Endodermal cell (in vitro differentiated cells): ENCODE measurements around the gene IP6K3. TPM values are rescaled to one million over a fixed set of nuclear protein-coding genes. Genes with fewer than 3 reads are reported as not detected.

ENCODE experiments used
- DNase-seq: peaks from one replicate; pipeline ENCODE4 v3.0.0-alpha.2; 2017
- H3K27ac ChIP-seq: 2 replicates; pipeline ENCODE4 v1.5.1; 2013; ENCODE audit warnings: mild to moderate bottlenecking, low read depth, low read length, moderate library complexity
- H3K27me3 ChIP-seq: 2 replicates; pipeline ENCODE4 v1.6.1; 2013; ENCODE audit warnings: mild to moderate bottlenecking, low read length, moderate library complexity; ENCODE audit not compliant: insufficient read depth, control insufficient read depth, poor library complexity, severe bottlenecking
- H3K36me3 ChIP-seq: 2 replicates; pipeline ENCODE4 v1.7.0; 2013; ENCODE audit warnings: mild to moderate bottlenecking, low read length, moderate library complexity; ENCODE audit not compliant: control insufficient read depth, insufficient read depth
- H3K4me1 ChIP-seq: one replicate; pipeline ENCODE4 v1.7.0; 2013; ENCODE audit warnings: low read length; ENCODE audit not compliant: control insufficient read depth, insufficient read depth
- H3K4me3 ChIP-seq: 2 replicates; pipeline ENCODE4 v1.5.1; 2013; ENCODE audit warnings: mild to moderate bottlenecking, low read length, moderate library complexity
- H3K9ac ChIP-seq: 2 replicates; pipeline ENCODE4 v1.6.1; 2013; ENCODE audit warnings: mild to moderate bottlenecking, low read length, moderate library complexity; ENCODE audit not compliant: poor library complexity, severe bottlenecking; ENCODE audit errors: extremely low read depth
- H3K9me3 ChIP-seq: 2 replicates; pipeline ENCODE4 v1.6.1; 2013; ENCODE audit warnings: mild to moderate bottlenecking, low read length, moderate library complexity; ENCODE audit not compliant: control insufficient read depth
- H3K27ac Mint-ChIP-seq: 2 replicates; pipeline ENCODE4 v1.8.0; 2020; ENCODE audit warnings: mixed read lengths
- H3K27me3 Mint-ChIP-seq: 2 replicates; pipeline ENCODE4 v1.8.0; 2021; ENCODE audit warnings: mild to moderate bottlenecking, mixed read lengths; ENCODE audit not compliant: insufficient read depth
- H3K36me3 Mint-ChIP-seq: 2 replicates; pipeline ENCODE4 v1.8.0; 2020; ENCODE audit warnings: low read depth, mixed read lengths
- H3K4me1 Mint-ChIP-seq: 2 replicates; pipeline ENCODE4 v1.8.0; 2020; ENCODE audit warnings: mixed read lengths
- H3K4me3 Mint-ChIP-seq: 2 replicates; pipeline ENCODE4 v1.8.0; 2020; ENCODE audit warnings: mild to moderate bottlenecking, moderate library complexity, mixed read lengths
- H3K9me3 Mint-ChIP-seq: 2 replicates; pipeline ENCODE4 v1.8.0; 2020; ENCODE audit warnings: mild to moderate bottlenecking, mixed read lengths
- WGBS, 2 experiments: methylation state at CpG; one replicate each; pipeline versions ENCODE4 v1.1.5 to v1.1.7; 2013; ENCODE audit warnings: missing lambda C conversion rate in 2 of 2, mixed read lengths in 1 of 2; ENCODE audit not compliant: insufficient coverage in 1 of 2, insufficient read length in 1 of 2; 5-methylcytosine and 5-hydroxymethylcytosine counted together
- total RNA-seq, 2 donors: library from RNA; stranded (reverse); fragmentation: NEBNext Ultra II Directional in 1 of 2; extraction: Animal tissue kit (Norgen Biotek cat#: 25700) in 1 of 2; gene quantifications; 2 replicates in 1 of 2; 3 replicates in 1 of 2; pipeline ENCODE4 v1.2.1, GENCODE V29; 2021
- TF ChIP-seq, protein P1 (sequence below): fragments of 200-600 bp; sonication (generic); conservative IDR thresholded peaks from 2 replicates; pipeline ENCODE4 v1.5.0; 2021; ENCODE audit warnings: antibody characterized with exemption, mild to moderate bottlenecking

The IP6K3 gene
- total RNA-seq, 2 donors from 2014 or later: not detected

DNA sequence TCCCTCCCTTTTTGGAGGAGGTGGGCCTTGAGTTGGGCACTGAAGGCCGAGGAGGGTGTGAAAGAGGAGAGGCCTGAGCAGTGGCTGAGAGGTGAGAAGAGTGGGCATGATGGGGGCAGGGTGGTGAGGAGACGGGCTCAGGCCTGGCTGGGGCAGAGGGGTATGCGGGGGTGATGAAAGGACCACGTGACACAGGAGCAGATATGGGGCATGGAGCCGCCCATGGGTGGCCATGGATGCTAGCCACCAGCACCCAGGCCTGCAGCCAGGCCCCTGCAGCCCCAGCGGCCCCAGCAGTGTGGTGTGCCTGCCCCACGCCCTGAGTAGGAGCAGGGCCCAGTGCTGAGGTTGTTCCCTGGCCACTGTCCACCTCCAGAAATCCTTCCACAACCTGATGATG lies 61.7 kb downstream of the IP6K3 start:
- Mint-ChIP-seq H3K36me3 (peaks cover 55% of the 10 kb centered on the region), H3K9me3 (no peaks in the 10 kb centered on the region), H3K4me3 (no peak overlapping the region), H3K4me1 (no peaks in the 10 kb centered on the region), H3K27me3 (no peaks in the 10 kb centered on the region), H3K27ac (no peak overlapping the region)
- 84 to 100% methylated on average over 4 to 7 of the region's 7 CpGs for WGBS, 2 experiments
- no peaks in the 10 kb centered on the region for H3K36me3 ChIP-seq
- no peak overlapping the region for H3K27ac ChIP-seq
- no peak overlapping the region for H3K4me3 ChIP-seq
- no peaks in the 10 kb centered on the region for H3K9me3 ChIP-seq
- TF ChIP-seq, protein P1, sequence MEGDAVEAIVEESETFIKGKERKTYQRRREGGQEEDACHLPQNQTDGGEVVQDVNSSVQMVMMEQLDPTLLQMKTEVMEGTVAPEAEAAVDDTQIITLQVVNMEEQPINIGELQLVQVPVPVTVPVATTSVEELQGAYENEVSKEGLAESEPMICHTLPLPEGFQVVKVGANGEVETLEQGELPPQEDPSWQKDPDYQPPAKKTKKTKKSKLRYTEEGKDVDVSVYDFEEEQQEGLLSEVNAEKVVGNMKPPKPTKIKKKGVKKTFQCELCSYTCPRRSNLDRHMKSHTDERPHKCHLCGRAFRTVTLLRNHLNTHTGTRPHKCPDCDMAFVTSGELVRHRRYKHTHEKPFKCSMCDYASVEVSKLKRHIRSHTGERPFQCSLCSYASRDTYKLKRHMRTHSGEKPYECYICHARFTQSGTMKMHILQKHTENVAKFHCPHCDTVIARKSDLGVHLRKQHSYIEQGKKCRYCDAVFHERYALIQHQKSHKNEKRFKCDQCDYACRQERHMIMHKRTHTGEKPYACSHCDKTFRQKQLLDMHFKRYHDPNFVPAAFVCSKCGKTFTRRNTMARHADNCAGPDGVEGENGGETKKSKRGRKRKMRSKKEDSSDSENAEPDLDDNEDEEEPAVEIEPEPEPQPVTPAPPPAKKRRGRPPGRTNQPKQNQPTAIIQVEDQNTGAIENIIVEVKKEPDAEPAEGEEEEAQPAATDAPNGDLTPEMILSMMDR: no peak
- no peak for DNase-seq
- H3K27me3 ChIP-seq: no peaks in the 10 kb centered on the region
- no peaks in the 10 kb centered on the region for H3K4me1 ChIP-seq
- H3K9ac ChIP-seq: no peak overlapping the region

DNA sequence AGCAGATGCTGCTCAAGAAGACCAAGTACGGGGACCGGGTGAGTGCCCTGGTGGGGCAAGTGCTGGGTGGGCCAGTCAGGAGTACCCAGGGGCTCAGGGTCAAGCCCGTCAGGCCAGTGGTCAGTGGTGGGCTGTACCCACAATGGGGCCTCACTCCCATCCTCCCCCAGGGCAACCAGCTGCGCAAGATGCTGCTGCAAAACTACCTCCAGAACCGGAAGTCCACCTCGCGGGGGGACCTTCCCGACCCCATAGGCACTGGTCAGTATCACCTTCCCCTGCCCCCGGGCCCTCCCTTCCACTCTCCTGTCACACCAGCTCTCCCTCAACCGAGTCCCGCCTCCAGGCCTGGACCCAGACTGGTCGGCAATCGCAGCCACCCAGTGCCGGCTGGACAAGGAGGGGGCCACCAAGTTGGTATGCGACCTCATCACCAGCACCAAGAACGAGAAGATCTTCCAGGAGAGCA lies 62.2 kb downstream of the IP6K3 start:
- no peak overlapping the region for H3K4me3 Mint-ChIP-seq
- no peak overlapping the region for H3K9ac ChIP-seq
- H3K36me3 Mint-ChIP-seq: peaks cover 57% of the 10 kb centered on the region
- TF ChIP-seq, protein P1: no peak
- no peak for DNase-seq
- WGBS, 2 experiments: 92 to 95% methylated on average over 7 to 16 of the region's 16 CpGs
- no peaks in the 10 kb centered on the region for H3K4me1 ChIP-seq
- H3K9me3 Mint-ChIP-seq: no peaks in the 10 kb centered on the region
- no peak overlapping the region for H3K27ac ChIP-seq
- no peaks in the 10 kb centered on the region for H3K4me1 Mint-ChIP-seq
- no peaks in the 10 kb centered on the region for H3K27me3 ChIP-seq
- H3K4me3 ChIP-seq: no peak overlapping the region
- H3K27me3 Mint-ChIP-seq: no peaks in the 10 kb centered on the region
- no peaks in the 10 kb centered on the region for H3K36me3 ChIP-seq
- no peak overlapping the region for H3K27ac Mint-ChIP-seq
- no peaks in the 10 kb centered on the region for H3K9me3 ChIP-seq

DNA sequence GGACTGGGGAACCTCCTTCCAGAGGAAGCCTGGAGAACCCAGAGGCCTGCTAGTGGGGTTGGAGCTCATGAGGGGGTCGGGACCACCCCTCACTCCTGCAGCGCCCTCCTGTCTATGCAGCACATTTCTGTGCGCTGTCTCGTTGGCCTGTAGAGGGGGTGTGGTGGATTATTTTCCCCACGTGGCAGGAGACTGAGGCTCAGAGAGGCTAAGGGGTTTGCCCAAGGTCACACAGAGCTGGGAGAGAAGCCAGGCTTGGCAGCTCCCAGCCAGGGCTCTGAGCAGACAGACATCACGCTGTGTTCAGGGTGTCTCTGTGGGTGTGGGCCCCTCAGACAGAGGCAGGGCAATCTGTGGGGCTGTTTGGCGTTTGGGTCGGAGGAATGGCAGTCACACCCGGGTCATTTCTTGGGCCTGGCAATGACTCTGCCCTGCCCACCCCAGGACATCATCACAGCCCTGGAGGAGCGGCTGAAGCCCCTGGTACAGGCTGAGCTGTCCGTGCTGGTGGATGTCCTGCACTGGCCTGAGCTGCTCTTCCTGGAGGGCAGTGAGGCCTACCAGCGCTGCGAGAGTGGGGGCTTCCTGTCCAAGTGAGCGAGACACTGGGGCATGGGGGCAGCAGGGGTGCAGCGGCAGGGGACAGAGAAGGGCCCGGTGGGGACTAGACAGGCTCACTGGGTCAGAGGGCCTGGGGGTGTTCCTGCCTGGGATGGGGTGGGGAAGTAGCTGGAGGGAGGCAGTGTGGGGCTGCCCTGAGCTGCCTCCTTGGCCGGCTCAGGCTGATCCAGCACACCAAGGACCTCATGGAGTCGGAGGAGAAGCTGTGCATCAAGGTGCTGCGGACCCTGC lies 62.9 kb downstream of the IP6K3 start:
- no peak overlapping the region for H3K9ac ChIP-seq
- no peaks in the 10 kb centered on the region for H3K27me3 ChIP-seq
- no peaks in the 10 kb centered on the region for H3K4me1 Mint-ChIP-seq
- H3K9me3 Mint-ChIP-seq: no peaks in the 10 kb centered on the region
- no peak overlapping the region for H3K27ac Mint-ChIP-seq
- H3K36me3 ChIP-seq: no peaks in the 10 kb centered on the region
- H3K4me3 ChIP-seq: no peak overlapping the region
- H3K27me3 Mint-ChIP-seq: no peaks in the 10 kb centered on the region
- no peak for DNase-seq
- 94 to 98% methylated on average over 8 to 19 of the region's 19 CpGs for WGBS, 2 experiments
- H3K4me1 ChIP-seq: no peaks in the 10 kb centered on the region
- peaks cover 56% of the 10 kb centered on the region for H3K36me3 Mint-ChIP-seq
- TF ChIP-seq, protein P1: no peak
- H3K4me3 Mint-ChIP-seq: no peak overlapping the region
- no peaks in the 10 kb centered on the region for H3K9me3 ChIP-seq
- no peak overlapping the region for H3K27ac ChIP-seq
